ENCODE measurements around the gene ANKRD45. TPM values are rescaled to one million over a fixed set of nuclear protein-coding genes. Genes with fewer than 3 reads are reported as not detected.

The ANKRD45 gene
- total RNA-seq, 1 donor from 2014 or later, result 3.1 TPM

DNA sequence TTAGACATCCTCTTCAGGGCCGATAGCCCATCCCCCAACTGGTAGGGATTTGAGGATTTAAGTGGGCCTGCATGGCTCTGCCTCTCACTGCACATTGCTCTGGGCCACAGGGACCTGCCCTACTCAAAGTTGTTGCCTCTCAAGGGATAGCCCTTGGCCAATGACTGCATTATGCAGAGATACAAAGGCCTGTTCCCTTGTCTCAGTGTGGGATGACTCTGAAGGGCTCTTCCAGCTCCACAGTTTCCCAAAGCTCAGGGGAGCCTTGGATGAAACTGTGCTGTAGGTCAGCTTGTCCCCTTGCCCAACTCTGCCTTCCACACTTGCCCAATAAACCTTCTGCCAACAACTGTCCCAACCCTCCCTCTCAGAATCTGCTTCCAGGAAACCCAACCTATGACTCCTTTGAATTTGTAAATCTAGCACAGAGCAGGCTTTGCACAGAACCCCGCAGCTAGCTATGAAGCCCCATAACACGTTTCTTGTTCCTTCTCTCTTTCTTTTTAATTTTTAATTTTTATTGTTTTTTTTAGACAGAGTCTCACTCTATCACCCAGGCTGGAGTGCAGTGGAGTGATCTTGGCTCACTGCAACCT, 109.3 kb downstream of the ANKRD45 start:
- no peak overlapping the region for H3K4me3 Mint-ChIP-seq
- no peaks in the 10 kb centered on the region for H3K4me1 Mint-ChIP-seq (ENCODE audit: unreplicated experiment)

More for the DNA sequence above, 109.3 kb downstream of the ANKRD45 start:
- no peak for DNase-seq (ENCODE audit: extremely low spot score, unreplicated experiment)
- TF ChIP-seq, protein P1, sequence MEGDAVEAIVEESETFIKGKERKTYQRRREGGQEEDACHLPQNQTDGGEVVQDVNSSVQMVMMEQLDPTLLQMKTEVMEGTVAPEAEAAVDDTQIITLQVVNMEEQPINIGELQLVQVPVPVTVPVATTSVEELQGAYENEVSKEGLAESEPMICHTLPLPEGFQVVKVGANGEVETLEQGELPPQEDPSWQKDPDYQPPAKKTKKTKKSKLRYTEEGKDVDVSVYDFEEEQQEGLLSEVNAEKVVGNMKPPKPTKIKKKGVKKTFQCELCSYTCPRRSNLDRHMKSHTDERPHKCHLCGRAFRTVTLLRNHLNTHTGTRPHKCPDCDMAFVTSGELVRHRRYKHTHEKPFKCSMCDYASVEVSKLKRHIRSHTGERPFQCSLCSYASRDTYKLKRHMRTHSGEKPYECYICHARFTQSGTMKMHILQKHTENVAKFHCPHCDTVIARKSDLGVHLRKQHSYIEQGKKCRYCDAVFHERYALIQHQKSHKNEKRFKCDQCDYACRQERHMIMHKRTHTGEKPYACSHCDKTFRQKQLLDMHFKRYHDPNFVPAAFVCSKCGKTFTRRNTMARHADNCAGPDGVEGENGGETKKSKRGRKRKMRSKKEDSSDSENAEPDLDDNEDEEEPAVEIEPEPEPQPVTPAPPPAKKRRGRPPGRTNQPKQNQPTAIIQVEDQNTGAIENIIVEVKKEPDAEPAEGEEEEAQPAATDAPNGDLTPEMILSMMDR (conservative IDR thresholded peaks at IDR 0.05), result no peak
- H3K9me3 Mint-ChIP-seq, result peaks cover 3% of the 10 kb centered on the region
- no peaks in the 10 kb centered on the region for H3K27me3 Mint-ChIP-seq
- no peak overlapping the region for H3K27ac Mint-ChIP-seq
- H3K36me3 Mint-ChIP-seq, result no peaks in the 10 kb centered on the region

Other genes with a start within 250 kb of the ANKRD45 start
- 333 and 411 TPM in 2 replicates for gene PRDX6, start 192.5 kb downstream of the ANKRD45 start, total RNA-seq (ENCODE audit: low replicate concordance)
- 0.60 TPM in 1 of 2 replicates, not detected in the other for gene SLC9C2, start 66.8 kb downstream of the ANKRD45 start, total RNA-seq (ENCODE audit: low replicate concordance)
- not detected in 2 replicates for gene TEX50, start 34.5 kb downstream of the ANKRD45 start, total RNA-seq (ENCODE audit: low replicate concordance)
- gene KLHL20, start 45.1 kb upstream of the ANKRD45 start, total RNA-seq (ENCODE audit: low replicate concordance), result 22.8 and 23.6 TPM in 2 replicates
- 23.6 and 28.2 TPM in 2 replicates for gene DARS2, start 154.8 kb upstream of the ANKRD45 start, total RNA-seq (ENCODE audit: low replicate concordance)
- 11.5 and 14.1 TPM in 2 replicates for gene CENPL, start 155.0 kb upstream of the ANKRD45 start, total RNA-seq (ENCODE audit: low replicate concordance)
- 501 and 574 TPM in 2 replicates for gene GAS5, start 198.1 kb upstream of the ANKRD45 start, total RNA-seq (ENCODE audit: low replicate concordance)
- gene ZBTB37, start 198.5 kb upstream of the ANKRD45 start, total RNA-seq (ENCODE audit: low replicate concordance), result 11.5 and 14.6 TPM in 2 replicates
- 0.50 TPM in 1 of 2 replicates, not detected in the other for gene SERPINC1, start 247.5 kb upstream of the ANKRD45 start, total RNA-seq (ENCODE audit: low replicate concordance)

Measured in type B pancreatic cell (in vitro differentiated cells).